ENCODE results near the gene TBC1D22A.

Gene TBC1D22A

GRCh38 chr22:47001288-47001687, 238.8 kb downstream of the TBC1D22A start:
- Histone ChIP-seq H4K20me1 (peaks cover 24 to 94% (median 45%) of the 10 kb centered on the region in 11 experiments; a peak in 19 of 22 replicates), H3K9me3 (replicated peaks in 1 of 11) (peaks cover 0 to 5% (median 0%) of the 10 kb centered on the region in 11 experiments; a peak in 2 of 22 replicates), H3K4me1 (peaks cover 24 to 38% (median 31%) of the 10 kb centered on the region in 10 experiments), H3K36me3 (peaks cover 14 to 87% (median 29%) of the 10 kb centered on the region in 11 experiments; a peak in 20 of 22 replicates), H3K9ac (no peak overlapping the region), H3K4me3 (no peak overlapping the region), H3K27ac (no peak overlapping the region), H3K27me3 (0 out of 22 replicates have a peak, but pooled peaks cover 0 to 4% (median 0%) of the 10 kb centered on the region in 11 experiments), H3K4me2 (no peak overlapping the region)
- no peak for TF ChIP-seq Cebpa-rat (IDR thresholded peaks at IDR 0.05)

GRCh38 chr22:47002692-47003091, 240.2 kb downstream of the TBC1D22A start:
- no peak for TF ChIP-seq Cebpa-rat (IDR thresholded peaks at IDR 0.05)
- peaks cover 28 to 88% (median 39%) of the 10 kb centered on the region in 11 experiments for H3K36me3 ChIP-seq
- H3K27me3 ChIP-seq: 0 out of 22 replicates have a peak, but pooled peaks cover 0 to under 1% (median 0%) of the 10 kb centered on the region in 11 experiments
- H3K4me2 ChIP-seq: no peak overlapping the region
- peaks cover 16 to 94% (median 44%) of the 10 kb centered on the region in 11 experiments; a peak in 19 of 22 replicates for H4K20me1 ChIP-seq
- no peak overlapping the region for H3K9ac ChIP-seq
- no peak overlapping the region for H3K4me3 ChIP-seq
- H3K27ac ChIP-seq: no peak overlapping the region
- H3K4me1 ChIP-seq: peaks cover 17 to 28% (median 21%) of the 10 kb centered on the region in 10 experiments
- peaks cover 0 to 5% (median 0%) of the 10 kb centered on the region in 11 experiments; a peak in 2 of 22 replicates for H3K9me3 ChIP-seq (replicated peaks in 1 of 11)

GRCh38 chr22:47005506-47006408, 243.3 kb downstream of the TBC1D22A start:
- Histone ChIP-seq H3K9ac (no peak overlapping the region), H3K27ac (no peak overlapping the region), H4K20me1 (peaks cover 22 to 94% (median 41%) of the 10 kb centered on the region in 11 experiments; a peak in 21 of 22 replicates), H3K9me3 (replicated peaks in 1 of 11) (peaks cover 0 to 5% (median 0%) of the 10 kb centered on the region in 11 experiments; a peak in 2 of 22 replicates), H3K4me2 (no peak overlapping the region), H3K27me3 (no peaks in the 10 kb centered on the region), H3K36me3 (peaks cover 50 to 97% (median 62%) of the 10 kb centered on the region in 11 experiments), H3K4me1 (peaks cover 0 to 12% (median 7%) of the 10 kb centered on the region in 10 experiments; a peak in 15 of 20 replicates), H3K4me3 (no peak overlapping the region)
- no peak for TF ChIP-seq Cebpa-rat (IDR thresholded peaks at IDR 0.05)

DNA sequence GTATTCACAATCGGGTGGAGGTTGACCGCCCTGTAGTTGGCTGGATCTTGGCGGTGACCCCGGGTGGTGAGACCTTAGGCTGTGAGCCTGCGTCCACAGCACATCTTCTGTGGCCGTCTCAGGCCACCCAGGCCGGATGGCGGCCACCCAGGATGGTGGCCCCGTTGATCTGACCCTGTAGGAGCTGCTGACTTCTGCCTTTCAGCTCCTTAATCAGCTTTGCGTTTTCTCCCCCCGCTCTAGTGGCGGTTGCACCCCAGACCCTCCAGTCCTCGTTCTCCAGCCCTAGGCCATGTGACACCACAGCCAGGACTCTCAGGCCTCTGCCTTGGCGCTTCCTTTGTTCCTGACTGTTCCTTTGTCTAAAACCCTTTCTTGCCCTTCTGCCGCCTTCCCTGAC, 244.0 kb downstream of the TBC1D22A start:
- no peak overlapping the region for H3K27ac ChIP-seq
- peaks cover 50 to 93% (median 62%) of the 10 kb centered on the region in 11 experiments for H3K36me3 ChIP-seq
- peaks cover 28 to 94% (median 46%) of the 10 kb centered on the region in 11 experiments; a peak in 21 of 22 replicates for H4K20me1 ChIP-seq
- H3K4me1 ChIP-seq: peaks cover 0 to 18% (median 14%) of the 10 kb centered on the region in 10 experiments; a peak in 15 of 20 replicates
- no peak for TF ChIP-seq Cebpa-rat (IDR thresholded peaks at IDR 0.05)
- H3K9ac ChIP-seq: no peak overlapping the region
- H3K27me3 ChIP-seq: no peaks in the 10 kb centered on the region
- peaks cover 0 to 5% (median 0%) of the 10 kb centered on the region in 11 experiments; a peak in 2 of 22 replicates for H3K9me3 ChIP-seq (replicated peaks in 1 of 11)
- H3K4me3 ChIP-seq: no peak overlapping the region
- no peak overlapping the region for H3K4me2 ChIP-seq

GRCh38 chr22:47006869-47007268, 244.4 kb downstream of the TBC1D22A start:
- peaks cover 33 to 94% (median 49%) of the 10 kb centered on the region in 11 experiments for H4K20me1 ChIP-seq
- H3K36me3 ChIP-seq: peaks cover 50 to 89% (median 62%) of the 10 kb centered on the region in 11 experiments
- H3K27me3 ChIP-seq: no peaks in the 10 kb centered on the region
- peaks cover 0 to 20% (median 16%) of the 10 kb centered on the region in 10 experiments; a peak in 18 of 20 replicates for H3K4me1 ChIP-seq
- peaks cover 0 to 5% (median 0%) of the 10 kb centered on the region in 11 experiments; a peak in 2 of 22 replicates for H3K9me3 ChIP-seq (replicated peaks in 1 of 11)
- H3K9ac ChIP-seq: no peak overlapping the region
- H3K4me3 ChIP-seq: no peak overlapping the region
- no peak for TF ChIP-seq Cebpa-rat (IDR thresholded peaks at IDR 0.05)
- no peak overlapping the region for H3K4me2 ChIP-seq
- H3K27ac ChIP-seq: no peak overlapping the region

- Histone ChIP-seq H3K4me1 (peaks cover 6 to 26% (median 23%) of the 10 kb centered on the region in 10 experiments), H3K4me3 (no peak overlapping the region), H3K9me3 (replicated peaks in 1 of 11) (peaks cover 0 to 5% (median 0%) of the 10 kb centered on the region in 11 experiments; a peak in 2 of 22 replicates), H3K9ac (no peak overlapping the region), H3K36me3 (peaks cover 50 to 87% (median 62%) of the 10 kb centered on the region in 11 experiments), H3K27me3 (no peaks in the 10 kb centered on the region), H3K27ac (no peak overlapping the region), H3K4me2 (no peak overlapping the region), H4K20me1 (peaks cover 39 to 94% (median 56%) of the 10 kb centered on the region in 11 experiments)
- no peak for TF ChIP-seq Cebpa-rat (IDR thresholded peaks at IDR 0.05)
Measured at GRCh38 chr22:47007496-47007895, 245.0 kb downstream of the TBC1D22A start.

- H3K4me1 ChIP-seq: peaks cover 15 to 34% (median 31%) of the 10 kb centered on the region in 10 experiments
- H4K20me1 ChIP-seq: peaks cover 44 to 97% (median 60%) of the 10 kb centered on the region in 11 experiments
- H3K27ac ChIP-seq: no peak overlapping the region
- peaks cover 0 to 5% (median 0%) of the 10 kb centered on the region in 11 experiments; a peak in 2 of 22 replicates for H3K9me3 ChIP-seq (replicated peaks in 1 of 11)
- H3K4me2 ChIP-seq: no peak overlapping the region
- no peak overlapping the region for H3K4me3 ChIP-seq
- peaks cover 45 to 82% (median 59%) of the 10 kb centered on the region in 11 experiments for H3K36me3 ChIP-seq
- no peak overlapping the region for H3K9ac ChIP-seq
- H3K27me3 ChIP-seq: no peaks in the 10 kb centered on the region
- TF ChIP-seq Cebpa-rat (IDR thresholded peaks at IDR 0.05): no peak
Measured at GRCh38 chr22:47008208-47008885, 245.9 kb downstream of the TBC1D22A start.

DNA sequence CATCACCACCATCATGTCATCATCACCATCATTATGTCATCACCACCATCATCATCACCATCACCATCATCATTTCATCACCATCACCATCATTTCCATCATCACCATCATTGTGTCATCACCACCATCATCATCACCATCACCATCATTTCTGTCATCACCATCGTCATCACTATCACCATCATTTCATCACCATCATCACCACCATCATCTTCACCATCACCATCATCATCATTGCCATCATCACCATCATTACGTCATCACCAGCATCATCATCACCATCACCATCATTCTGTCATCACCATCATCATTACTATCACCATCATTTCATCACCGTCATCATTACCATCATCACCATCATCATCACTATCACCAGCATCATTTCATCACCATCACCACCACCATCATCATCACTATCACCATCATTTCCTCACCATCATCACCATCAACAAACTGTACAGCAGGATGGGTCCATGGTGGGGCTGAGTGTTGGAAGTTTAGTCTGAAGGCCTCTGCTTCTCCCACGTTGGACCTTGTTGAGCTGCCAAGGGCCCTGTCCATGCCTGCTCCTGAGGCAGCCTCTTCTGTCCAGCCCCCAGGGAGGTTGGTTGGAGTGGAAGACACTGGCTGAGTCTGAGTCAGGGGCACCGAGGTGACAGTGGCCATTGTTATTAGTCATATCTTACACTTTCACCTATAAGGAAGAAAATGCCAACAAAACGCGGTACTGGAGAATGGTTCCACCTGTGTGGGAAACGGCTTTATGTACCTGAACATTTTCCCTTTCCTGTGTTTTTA, 247.1 kb downstream of the TBC1D22A start:
- Histone ChIP-seq H3K27ac (no peak overlapping the region), H3K9ac (no peak overlapping the region), H3K27me3 (no peaks in the 10 kb centered on the region), H4K20me1 (peaks cover 56 to 99% (median 72%) of the 10 kb centered on the region in 11 experiments), H3K9me3 (replicated peaks in 1 of 11) (no peaks in the 10 kb centered on the region; a peak in 1 of 22 replicates), H3K4me2 (peak overlapping the region in 2 of 11 experiments; percentile 59 to 68; a peak in 2 of 22 replicates), H3K4me3 (no peak overlapping the region), H3K36me3 (peaks cover 37 to 82% (median 50%) of the 10 kb centered on the region in 11 experiments), H3K4me1 (peaks cover 19 to 44% (median 41%) of the 10 kb centered on the region in 10 experiments)
- no peak for TF ChIP-seq Cebpa-rat (IDR thresholded peaks at IDR 0.05)
